ENCODE measurements around the gene TMEM184A.

The TMEM184A gene

DNA sequence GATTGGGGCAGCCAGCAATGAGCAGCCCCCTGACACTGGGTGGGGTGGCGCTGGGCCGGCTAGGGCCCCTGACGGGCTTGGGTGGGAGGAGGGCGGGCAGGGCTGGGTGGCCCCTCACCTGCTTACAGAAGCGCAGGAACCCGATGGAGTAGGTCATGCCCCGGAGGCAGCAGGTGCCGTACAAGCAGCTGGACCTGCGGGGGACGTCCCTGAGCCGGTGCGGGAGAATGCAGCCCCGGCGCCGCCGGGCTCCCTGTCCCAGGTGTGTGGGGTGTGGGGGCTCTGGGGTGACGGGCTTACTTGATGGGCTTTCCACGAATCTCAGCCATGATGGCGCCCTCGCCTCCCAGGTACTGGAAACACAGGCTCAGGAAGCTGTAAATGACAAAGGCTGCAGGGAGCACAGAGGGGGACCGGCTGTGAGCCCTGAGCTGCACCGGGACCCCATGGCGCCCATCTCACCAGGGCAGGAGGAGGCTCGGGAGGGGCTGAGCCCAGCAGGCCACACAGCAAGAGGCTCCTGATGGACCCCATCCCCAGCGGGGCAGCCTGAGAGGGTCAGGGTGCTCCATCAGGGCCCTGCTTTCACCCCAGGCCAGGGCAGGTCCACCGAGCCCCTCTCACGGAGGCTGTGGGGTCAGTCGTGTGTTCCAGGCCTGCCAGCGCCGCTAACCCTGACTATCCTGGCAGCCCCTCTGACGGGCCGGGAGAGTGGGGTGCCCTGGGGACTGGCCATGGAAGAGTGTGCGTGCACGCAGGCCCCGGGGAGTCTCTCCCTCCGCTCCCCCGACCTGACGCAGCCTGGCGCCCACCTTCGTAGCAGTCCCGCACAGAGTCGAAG lies 5.8 kb downstream of the TMEM184A start:
- DNase-seq (ENCODE audit: low spot score): no peak

DNA sequence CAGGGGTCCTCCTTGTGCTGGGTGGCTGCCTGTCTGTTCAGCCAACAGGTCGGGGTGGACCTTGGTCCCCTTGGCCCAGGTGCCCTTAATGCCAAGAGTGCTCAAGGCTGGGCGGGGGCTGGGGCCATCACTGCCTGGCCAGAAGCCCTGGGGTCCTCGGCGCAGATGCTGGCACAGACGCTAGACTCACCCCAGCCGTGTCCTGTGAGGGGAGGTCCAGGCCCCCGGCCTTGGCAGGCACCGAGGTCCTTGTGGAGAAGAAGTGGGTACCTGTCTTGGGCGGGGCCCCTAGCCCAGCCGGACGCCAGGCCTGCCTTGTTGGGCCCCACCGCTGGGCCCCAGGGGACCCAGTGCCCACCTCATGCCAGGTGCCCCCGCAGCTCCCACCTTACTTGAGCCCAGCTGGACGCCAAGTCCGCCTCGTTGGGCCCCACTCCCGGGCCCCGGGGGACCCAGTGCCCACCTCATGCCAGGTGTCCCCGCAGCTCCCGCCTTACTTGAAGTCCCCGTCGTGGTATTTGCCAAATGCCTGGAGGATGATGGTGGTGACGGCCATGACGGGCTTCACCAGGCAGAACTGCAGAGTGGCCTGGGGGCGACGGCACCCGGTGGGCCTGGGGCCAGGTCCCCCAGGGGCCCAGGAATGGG lies 6.5 kb downstream of the TMEM184A start:
- DNase-seq (ENCODE audit: low spot score): no peak

DNA sequence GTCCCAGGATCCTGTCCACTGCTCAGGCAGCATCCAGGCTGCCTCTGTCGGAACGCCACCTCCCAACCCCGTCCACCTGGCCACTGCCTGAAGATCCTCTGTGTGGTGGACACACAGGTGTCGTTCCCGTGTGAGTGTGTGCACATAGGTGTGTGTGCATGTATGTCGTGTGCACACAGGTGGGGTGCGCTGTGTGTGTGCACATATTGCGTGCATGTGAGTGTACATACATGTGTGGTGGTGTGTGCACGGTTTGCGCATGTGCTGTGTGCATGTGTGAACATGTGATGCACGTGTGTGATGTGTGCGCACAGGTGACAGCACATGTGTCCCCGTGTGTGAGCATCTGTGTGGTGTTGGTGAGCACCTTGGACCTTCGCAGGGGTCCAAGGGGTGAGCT lies 7.1 kb downstream of the TMEM184A start:
- no peak for DNase-seq (ENCODE audit: low spot score)

DNA sequence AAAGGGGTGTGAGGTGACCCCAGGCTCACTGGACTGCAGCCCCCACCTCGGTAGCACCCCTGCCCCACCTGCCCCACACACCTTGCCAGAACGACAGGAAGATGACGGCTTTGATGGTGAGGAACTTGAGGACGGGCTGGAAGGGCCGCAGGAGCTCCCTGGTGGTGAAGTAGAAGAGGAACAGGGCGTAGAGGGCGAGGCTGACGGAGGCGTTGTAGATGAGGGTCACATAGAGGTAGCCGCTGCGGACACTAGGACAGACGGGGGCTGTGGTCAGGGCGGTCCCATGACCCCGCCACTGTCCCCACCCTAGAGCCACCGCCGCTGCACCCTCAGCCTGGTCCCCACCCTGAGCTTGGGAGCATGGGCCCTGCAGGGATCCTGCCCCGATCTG lies 7.6 kb downstream of the TMEM184A start:
- no peak for DNase-seq (ENCODE audit: low spot score)

DNA sequence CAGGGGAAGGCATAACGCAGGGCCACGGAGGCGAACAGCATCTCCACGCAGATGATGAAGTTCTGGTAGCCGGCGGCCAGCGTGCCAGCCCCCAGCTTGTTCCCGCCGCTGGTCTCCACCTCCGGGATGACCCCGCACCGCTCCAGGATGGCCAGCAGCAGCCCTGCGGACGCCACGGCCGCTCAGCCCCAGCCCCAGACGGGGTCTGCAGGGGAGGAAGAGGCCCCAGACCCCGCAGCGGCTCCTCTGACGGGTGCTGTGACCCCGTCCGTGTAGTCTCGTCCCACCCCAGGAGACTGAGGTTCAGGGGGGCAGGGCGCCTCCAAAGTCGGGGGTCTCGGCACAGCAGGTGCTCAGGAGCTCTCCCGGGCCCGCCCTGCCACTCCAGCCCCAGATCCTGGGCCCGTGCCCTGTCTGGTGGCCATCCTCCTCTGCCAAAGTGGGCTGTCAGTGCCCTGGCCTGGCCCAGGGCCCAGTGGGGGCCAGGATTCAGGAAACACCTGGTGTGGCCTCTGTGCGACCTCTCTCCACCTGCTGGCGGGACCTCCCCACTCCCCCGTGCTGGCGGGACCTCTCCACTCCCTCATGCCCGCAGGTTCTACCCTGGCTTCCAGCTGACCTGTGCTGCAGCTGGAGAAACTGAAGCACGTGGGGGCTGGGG lies 8.1 kb downstream of the TMEM184A start:
- DNase-seq (ENCODE audit: low spot score): no peak

DNA sequence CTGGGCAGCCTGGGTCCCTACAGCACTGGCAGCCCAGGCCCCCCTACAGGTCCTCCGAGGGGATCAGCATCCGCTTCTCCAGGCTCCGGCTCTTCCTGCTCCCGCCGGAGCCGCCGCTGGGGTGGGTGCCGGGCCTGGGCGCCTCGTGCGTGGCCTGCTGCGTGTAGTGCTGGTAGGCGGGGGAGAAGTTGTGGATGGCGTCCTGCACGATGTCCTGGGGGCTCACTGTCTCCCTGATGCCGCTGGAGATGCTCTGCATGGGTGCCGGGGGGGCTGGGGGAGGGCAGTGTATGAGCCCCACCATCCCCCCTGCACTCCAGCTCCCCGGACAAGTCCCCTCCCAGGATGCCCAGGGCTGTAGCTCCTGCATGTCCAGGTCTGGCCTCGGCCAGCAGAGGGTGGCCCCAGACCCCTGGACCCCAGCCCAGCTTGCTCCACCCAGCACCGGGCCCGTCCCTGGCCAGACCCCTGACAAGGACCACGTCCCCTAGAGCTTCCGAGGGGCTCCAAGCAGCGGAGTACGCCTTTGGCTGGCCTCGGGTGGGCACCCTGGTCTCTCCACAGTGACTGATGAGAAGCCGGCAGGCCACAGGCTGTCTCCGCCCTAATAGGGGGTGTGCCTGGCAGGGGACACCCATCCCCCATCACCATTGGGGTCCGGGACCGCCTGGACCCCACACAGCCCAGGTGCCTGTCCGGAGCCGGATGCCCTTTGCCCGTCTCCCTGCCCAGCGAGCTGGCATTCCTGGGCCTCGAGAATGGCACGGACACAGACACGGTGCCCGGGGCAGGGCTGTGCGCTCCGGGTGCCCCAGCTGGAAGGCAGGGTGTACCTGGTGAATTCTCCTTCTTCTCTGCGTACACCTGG lies 8.9 kb downstream of the TMEM184A start:
- DNase-seq (ENCODE audit: low spot score): no peak

DNA sequence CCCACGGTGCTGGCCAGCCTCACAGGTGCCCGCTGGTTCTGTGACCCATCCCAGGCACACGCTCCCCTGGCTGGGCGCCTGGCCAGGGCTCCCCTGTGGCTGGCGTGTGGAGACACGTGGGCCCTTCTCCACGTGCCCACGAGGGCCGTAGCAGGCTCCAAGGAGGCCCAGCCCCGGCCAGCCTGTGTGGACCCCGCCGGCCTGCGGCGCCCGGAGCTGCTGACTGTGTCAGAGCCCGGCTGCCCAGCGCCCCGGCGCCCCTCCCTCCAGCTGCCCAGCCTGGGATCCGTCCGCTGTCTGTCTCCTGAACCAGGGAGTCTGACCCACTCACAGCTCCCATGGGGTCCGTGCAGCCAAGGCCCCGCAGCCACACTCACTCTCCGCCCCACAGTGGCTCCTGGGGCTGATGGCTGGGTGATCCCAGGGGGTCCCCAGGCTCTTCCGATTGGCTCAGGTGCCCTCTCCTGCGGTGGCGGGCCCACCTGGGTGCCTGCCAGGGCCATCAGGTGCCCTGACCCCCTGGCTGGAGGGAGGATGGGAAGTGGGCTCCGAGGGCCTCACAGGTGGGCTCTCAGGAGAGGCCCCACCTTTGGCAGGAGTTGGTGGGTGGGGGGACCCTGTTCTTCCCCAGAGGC lies 9.6 kb downstream of the TMEM184A start:
- no peak for DNase-seq (ENCODE audit: low spot score)

DNA sequence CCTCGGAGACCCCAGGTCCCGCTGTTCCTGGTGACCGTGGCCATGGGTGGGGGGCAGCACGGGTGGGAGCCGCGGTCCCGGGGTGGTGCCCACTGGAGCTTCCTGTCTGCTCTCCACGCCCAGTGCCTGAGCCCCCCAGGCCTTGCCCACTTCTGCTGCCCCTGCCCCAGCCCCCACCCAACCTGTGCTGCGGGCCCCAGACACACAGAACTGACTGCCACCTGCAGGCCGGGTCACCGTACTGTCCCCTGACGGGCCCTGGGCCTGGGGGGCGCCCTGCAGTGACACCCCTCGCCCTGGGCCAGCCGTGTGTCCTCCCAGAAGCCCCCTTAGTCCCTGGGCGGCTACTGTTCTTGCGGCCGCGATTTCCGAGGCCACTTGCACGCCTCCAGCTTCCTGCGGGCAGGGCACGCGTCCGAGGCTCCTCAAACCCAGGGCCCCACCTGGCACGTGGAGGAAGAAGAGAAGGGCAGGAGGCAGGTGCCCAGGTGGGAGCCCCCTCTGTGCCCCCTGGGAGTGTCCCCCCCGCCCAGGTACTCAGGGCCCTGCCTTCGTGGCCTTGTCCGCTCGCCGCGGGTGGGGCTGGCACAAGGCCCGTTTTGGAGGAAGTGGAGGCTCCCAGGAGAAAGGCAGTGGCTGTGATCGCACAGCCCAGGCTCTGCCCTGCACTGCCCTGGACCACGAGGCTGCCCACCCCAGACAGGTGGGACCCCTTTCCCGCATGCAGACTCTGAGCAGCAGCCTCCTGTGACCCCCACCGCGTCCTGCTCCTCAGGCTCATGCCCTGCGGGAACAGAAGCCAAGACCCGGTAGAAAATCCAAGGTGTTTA lies 10.4 kb downstream of the TMEM184A start:
- no peak for DNase-seq (ENCODE audit: low spot score)

DNA sequence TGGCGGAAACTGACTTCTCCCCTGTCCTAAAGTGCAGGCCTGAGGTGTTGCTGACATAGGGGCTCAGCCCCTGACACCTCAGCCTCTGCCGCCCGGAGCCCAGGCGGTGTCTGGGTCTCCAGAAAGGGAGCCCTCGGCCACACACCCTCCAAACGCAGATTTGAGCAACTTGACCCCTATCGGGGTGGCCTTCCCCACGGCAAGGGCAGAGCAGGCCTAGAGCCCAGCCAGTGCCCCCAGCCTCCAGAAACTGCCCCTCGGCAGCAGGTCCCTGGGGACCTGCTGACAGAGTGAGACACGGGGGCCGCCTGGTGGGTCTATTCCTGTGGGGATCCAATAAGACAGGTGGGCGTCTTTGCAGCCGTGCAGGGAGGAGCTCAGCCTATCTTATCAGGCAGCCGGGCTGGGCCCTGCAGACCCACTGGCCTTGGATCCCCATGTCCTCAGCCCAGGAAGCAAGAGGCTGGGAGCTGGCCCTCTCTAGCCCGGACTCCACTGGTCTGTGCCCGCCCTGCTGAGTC lies 11.0 kb downstream of the TMEM184A start:
- DNase-seq (ENCODE audit: low spot score): no peak

DNA sequence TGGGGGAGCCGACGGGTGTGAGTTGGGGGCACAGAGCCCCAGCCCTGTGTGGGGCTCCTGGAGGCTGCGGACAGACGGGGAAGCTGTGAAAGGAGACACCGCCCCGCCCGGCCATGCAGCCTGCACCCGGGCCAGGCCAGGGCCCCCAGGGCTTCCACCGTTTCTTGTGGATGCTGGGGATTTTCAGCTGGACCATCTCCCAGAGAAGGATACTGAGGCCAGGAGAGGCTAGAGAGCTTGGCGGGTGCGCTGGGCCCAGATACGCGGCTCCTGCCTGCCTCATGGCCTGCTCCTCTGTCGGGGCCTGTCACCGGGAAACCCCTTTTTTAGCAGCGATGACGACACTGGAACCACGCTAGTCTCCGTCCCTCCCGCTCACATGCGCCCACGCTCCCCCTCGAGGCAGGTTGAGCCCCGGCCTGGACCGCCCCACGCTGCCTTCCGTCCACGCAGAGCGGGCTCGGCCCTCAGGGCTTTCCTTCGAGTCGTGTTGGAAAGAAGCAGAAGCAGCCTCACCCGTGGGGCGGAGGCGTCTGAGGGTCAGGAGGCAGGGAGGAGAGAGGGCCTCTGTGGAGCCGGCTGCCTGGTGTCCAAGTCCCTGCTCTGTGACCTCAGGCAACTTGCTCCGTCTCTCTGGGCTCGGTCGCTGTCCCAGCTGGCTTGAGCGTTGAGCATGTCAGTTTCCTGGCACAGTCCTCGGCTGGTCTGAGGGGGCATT lies 11.7 kb downstream of the TMEM184A start:
- no peak for DNase-seq (ENCODE audit: low spot score)

DNA sequence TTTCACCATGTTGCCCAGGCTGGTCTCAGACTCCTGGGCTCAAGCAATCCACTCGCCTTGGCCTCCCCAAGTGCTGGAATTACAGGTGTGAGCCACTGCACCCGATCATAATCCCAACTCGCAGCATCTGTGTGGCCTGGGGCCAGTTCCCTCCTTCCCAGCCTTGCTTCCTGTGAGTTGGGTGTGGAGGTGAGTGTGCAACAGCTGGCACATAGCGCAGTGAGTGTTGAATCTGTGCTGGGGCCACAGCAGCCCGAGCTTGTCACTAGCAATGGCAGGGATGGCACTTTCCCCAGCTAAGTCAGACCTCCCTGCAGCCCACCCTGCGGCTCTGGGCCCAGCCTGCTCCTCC lies 12.2 kb downstream of the TMEM184A start:
- DNase-seq (ENCODE audit: low spot score): no peak

DNA sequence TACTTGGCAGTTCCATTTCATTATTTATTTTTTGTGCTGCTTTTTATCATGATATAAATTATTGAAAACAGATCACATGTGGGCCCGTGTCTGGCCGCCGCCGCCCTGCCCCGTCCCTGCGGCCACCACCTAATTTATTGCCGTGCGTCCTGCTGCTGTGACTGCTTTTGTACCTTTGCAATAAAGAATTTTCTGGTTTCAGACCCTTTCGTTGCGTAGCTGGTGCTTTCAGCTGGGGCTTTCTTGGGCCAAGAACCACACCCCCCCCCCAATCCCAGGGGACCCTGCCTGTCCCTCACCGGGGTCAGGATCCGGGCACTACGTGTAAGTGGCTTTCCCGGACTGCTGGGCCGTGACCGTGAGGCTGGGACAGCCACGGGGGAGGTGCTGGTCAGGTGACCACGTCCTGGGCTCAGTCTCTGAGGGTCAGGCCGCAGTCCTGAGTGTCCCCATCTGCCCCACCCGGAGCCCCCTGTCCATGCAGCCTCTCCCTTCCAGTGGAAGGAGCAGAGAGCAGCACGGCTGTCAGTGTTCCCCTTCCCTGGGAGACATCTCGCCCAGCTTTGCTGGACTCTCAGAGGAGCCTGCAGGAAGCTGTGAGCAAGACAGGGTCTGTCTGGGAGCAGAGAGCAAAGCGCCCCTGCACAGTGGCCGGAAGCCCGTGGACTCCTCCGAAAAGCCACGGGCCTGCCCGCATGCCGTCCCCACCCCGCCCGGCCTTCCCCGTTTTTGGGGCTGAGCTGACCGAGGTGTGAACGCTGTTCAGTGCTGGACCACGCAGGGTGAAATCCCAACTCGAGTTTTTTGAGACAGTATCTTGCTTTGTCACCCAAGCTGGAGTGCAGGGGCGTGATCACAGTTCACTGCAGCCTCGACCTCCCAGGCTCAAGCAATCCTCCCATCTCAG lies 12.9 kb downstream of the TMEM184A start:
- no peak for DNase-seq (ENCODE audit: low spot score)

DNA sequence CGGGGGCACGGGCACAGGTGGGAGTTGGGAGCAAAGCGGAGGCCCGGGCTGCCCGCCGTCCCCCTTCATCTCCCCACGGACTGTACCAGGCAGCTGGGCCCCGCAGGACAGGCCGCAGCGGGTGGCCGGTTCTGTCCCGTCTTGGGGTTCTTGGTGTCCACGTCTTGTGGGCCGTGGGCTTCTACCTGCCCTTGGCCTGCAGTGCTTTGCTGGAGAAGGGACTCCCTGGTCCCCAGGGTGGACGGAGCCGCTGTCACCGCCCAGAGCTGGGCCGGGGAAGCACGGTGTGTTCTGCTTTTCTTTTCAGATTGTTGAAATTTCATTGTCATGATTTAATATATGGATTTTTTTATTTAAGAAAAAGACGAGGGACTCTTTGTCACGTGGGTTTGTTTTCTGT lies 13.7 kb downstream of the TMEM184A start:
- DNase-seq (ENCODE audit: low spot score): no peak

DNA sequence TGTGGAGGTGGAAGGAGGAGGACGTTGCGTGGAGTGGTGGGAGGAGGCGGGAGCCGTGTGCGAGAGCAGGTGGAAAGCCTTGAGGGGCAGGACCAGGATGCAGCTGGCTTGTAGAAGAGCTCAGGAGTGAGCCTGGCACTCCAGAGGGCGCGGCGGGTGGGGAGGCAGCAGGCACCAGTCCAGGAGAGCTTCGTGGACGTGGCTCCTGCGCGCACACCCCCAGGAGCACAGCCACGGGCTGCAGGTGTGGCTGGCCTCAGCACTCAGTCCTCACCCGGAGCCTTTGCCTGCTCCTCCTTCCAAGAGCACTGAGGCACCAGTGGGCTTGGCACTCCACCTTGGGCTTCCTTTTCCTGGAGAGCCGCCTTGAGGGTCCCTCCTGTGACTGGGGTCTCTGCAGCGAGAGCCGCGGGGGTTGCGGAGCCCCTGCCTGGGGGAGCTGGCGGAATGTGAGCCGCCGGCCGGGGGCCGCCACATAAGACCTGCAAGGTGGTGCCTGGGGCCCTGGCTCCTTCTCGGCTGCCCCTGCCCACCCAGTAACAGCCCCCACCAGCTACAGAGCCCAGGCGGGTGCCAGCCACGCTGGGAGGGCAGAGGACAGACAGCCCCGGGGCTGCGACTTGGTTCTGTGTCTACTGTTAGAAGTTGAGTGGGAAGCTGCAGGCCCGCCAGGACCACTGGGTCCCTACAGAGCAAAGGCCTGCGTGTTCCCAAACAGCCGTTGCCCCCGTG lies 14.4 kb downstream of the TMEM184A start:
- DNase-seq (ENCODE audit: low spot score): no peak

DNA sequence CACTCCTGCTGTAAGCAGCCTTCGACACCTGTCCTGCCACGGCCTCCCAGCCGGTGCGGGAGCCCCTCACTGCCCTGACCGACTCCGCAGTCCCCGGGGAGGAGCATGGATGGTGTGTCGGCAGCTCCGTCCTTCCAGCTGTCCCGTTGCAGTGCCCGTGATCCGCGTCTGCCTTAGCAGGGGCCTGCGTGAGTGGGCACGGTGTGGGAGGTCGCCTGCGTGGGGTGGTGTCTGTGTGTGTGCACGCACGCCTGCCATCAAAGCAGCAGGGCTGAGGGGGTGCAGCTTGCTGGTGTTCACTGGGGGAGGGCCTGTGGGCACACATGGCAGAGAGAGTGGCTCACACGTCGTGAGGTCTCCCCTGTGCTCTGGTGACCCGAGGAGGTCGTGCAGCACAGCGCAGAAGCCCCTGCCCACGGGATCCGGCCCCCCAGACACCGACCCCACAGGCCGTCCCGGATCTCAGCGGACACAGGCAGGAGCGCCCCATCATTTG lies 15.2 kb downstream of the TMEM184A start:
- no peak for DNase-seq (ENCODE audit: low spot score)

DNA sequence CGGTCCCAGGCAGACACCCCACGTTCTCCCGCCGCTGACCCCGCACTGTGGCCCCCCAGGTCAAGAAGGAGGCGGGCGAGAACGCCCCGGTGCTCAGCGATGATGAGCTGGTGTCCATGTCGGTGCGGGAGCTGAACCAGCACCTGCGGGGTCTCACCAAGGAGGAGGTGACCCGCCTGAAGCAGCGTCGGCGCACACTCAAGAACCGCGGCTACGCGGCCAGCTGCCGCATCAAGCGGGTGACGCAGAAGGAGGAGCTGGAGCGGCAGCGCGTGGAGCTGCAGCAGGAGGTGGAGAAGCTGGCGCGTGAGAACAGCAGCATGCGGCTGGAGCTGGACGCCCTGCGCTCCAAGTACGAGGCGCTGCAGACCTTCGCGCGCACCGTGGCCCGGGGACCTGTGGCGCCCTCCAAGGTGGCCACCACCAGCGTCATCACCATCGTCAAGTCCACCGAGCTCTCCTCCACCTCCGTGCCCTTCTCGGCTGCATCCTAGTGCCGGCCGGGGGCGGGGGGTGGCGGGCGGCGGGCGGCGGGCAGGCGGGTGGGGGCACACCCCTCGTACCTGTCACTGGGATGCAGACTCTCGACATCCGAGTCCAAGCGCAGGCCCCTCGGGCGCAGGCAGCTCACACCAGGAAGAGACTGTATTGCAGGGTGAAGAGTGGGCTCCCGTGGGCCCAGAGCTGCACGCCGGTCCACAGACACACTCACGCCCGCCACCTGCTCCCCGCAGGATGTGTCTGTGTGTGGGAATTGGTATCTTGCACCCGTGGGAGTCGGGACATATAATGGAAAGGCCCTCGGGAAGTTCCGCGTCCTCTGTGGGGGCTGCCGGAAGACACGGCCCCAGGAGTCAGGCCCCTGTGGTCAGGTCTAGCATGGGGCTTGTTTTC lies 15.9 kb downstream of the TMEM184A start:
- DNase-seq (ENCODE audit: low spot score): no peak

Data from SW480 (cell line).